Heart left ventricle (tissue), 16 donors: Measurements from ENCODE around the gene PDGFRB. TPM values are rescaled to one million over a fixed set of nuclear protein-coding genes. Genes with fewer than 3 reads are reported as not detected.

Source experiments
- ATAC-seq, 4 donors: fragments of 200-7000 bp; cut with Tn5 transposase; one replicate each; pipeline ENCODE4 v1.9.1; 2020 to 2022; ENCODE audit warnings: moderate library complexity in 4 of 4, mild to moderate bottlenecking in 3 of 4, moderate number of reproducible peaks in 1 of 4
- DNase-seq, 5 donors: peaks; one replicate each; pipeline ENCODE4 v3.0.0-alpha.2; 2020
- H3K27ac ChIP-seq, 12 donors: fragments of 200-600 bp; sonication (generic) in 4 of 12; one replicate each; pipeline versions ENCODE4 v1.5.0 to v1.8.0; 2016 to 2022; ENCODE audit warnings: mild to moderate bottlenecking in 2 of 12
- H3K27me3 ChIP-seq, 9 donors: fragments of 200-600 bp; sonication (generic) in 2 of 9; one replicate each; pipeline versions ENCODE4 v1.5.1 to v1.8.0; 2016 to 2022; ENCODE audit warnings: mild to moderate bottlenecking in 3 of 9
- H3K36me3 ChIP-seq, 9 donors: fragments of 200-600 bp; sonication (generic) in 2 of 9; one replicate each; pipeline versions ENCODE4 v1.5.0 to v1.8.0; 2018 to 2022; ENCODE audit warnings: mild to moderate bottlenecking in 2 of 9
- H3K4me1 ChIP-seq, 12 donors: fragments of 200-600 bp; sonication (generic) in 4 of 12; one replicate each; pipeline versions ENCODE4 v1.5.0 to v1.8.0; 2016 to 2022; ENCODE audit warnings: mild to moderate bottlenecking in 3 of 12
- H3K4me3 ChIP-seq, 12 donors: fragments of 200-600 bp; sonication (generic) in 4 of 12; one replicate each; pipeline versions ENCODE4 v1.5.0 to v1.8.0; 2017 to 2022; ENCODE audit warnings: mild to moderate bottlenecking in 9 of 12, moderate library complexity in 4 of 12
- H3K9me3 ChIP-seq, 12 donors: fragments of 200-600 bp; sonication (generic) in 4 of 12; one replicate each; pipeline versions ENCODE4 v1.5.0 to v1.8.0; 2016 to 2022; ENCODE audit warnings: mild to moderate bottlenecking in 1 of 12
- CTCF ChIP-seq, 12 donors: fragments of 200-600 bp; sonication (generic) in 4 of 12; IDR thresholded peaks; one replicate each; pipeline versions ENCODE4 v1.5.0 to v1.8.0; 2018 to 2022; ENCODE audit warnings: antibody characterized with exemption in 12 of 12, mild to moderate bottlenecking in 5 of 12
- POLR2A ChIP-seq, 2 donors: fragments of 450-650 bp; IDR thresholded peaks; one replicate each; pipeline ENCODE4 v1.6.1; 2017; ENCODE audit warnings: antibody characterized with exemption in 2 of 2, mild to moderate bottlenecking in 2 of 2, moderate library complexity in 2 of 2
- WGBS, 4 donors: extraction: QIAGEN DNeasy Blood & Tissue Kit in 2 of 4; methylation state at CpG; one replicate each; pipeline versions ENCODE4 v1.1.5 to v1.1.7; 2013 to 2018; 5-methylcytosine and 5-hydroxymethylcytosine counted together
- intact Hi-C, 10 donors: fragments of 100-400 bp; cut with DNase I; formaldehyde crosslinking; loops; one replicate each; pipeline versions ENCODE4 v1.11.1 to v1.14.2; 2022
- polyA plus RNA-seq, 2 donors: library from polyadenylated mRNA; stranded (reverse); fragments of 200-250 nt; gene quantifications; one replicate each; pipeline ENCODE4 v1.2.3, GENCODE V29; 2013
- total RNA-seq, 9 donors: library from RNA; depleted of rRNA in 2 of 9; stranded (reverse); fragments of >200 nt in 2 of 9; fragmentation: NEBNext Ultra II Directional in 3 of 9; extraction: Animal tissue kit (Norgen Biotek cat#: 25700) in 3 of 9; gene quantifications; one replicate each; pipeline versions ENCODE4 v1.1.0 to v1.2.4, GENCODE V29; 2016 to 2023
- donor health status: ischemic (EF 13 %, LVEDD 7.1; RV severe dilation, severe dysfunction).
- donor health status: healthy with polysubstance abuse.
- donor health status: DM: no; HTN: yes; CAD: no.
- donor health status: DM: no; HTN: no; CAD: no.
- donor health status: ischemic (EF 25% LVEDD 6.9; RV normal size, moderate dysfunction).
- donor health status: ischemic (EF 25% LVEDD 5.7; RV mildly dilated, moderate dysfunction).
- donor health status: healthy.
- donor health status: DM: yes; HTN: yes; CAD: no.
- donor health status: ischemic (EF 35%, LVEDD 5.7; RV mildly dilated, moderate dysfunction).
- donor health status: nonischemic (EF 11% LVEDD 7.7; RV severe dilation, severe dysfunction).
- donor health status: DM: yes; HTN: yes; CAD: no.
- donor health status: PGD.
- donor health status: ischemic (EF 29% LVEDD 5.4; RV normal size, mild dysfunction).
- donor health status: nonischemic (EF 23%, LVEDD 6.1; RV moderate dilation, normal function).

The PDGFRB gene
- total and polyA plus RNA-seq, 11 donors = 27.6 to 112 (median 45.6) TPM

GRCh38 chr5:150114773-150115408, 40.8 kb downstream of the PDGFRB start:
- intact Hi-C loops = no loop called here
- H3K36me3 ChIP-seq = peaks cover 0 to 56% (median 16%) of the 10 kb centered on the region in 9 donors
- peaks cover 0 to 29% (median 10%) of the 10 kb centered on the region in 12 donors for H3K4me1 ChIP-seq
- peak overlapping the region in 3 of 12 donors; percentile 8 to 24 (median 9) for H3K27ac ChIP-seq
- no peak overlapping the region for H3K4me3 ChIP-seq
- DNase-seq (peak in 1 of 5 donors; percentile 14), ATAC-seq (no peak)
- 82 to 92% (median 89%) methylated on average over 8 of the region's 8 CpGs for WGBS, 4 donors
- H3K9me3 ChIP-seq = no peaks in the 10 kb centered on the region
- no peaks in the 10 kb centered on the region for H3K27me3 ChIP-seq
- TF ChIP-seq POLR2A (IDR thresholded peaks at IDR 0.05) (no peak), CTCF (IDR thresholded peaks at IDR 0.05) (no peak)

DNA sequence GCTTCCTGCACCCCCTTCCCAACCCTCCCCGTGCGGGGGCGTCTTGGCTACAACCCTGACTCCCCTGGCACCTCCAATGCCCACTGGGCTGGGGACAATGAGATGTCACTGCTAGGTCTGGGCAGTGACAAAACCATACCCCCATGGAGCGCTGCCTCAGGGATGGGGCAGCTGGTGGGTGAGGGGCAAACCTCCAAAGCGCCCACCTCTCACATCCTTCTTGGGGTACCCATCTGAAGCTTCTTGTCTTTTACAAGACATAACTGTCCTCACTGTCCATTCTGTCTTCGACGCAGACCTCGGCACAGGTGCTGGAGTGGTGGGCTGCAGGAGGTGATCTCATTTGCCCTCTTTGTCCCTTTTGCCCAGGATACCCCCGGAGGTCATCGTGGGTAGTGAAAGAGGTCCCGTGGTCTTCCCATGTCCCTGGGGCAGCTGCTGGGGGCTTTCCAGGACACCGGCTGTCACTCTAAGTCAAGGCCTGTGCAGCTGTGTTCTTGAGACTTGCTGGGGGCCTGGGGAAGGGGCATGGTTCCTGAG, 41.5 kb downstream of the PDGFRB start:
- H3K36me3 ChIP-seq = peaks cover 0 to 49% (median 16%) of the 10 kb centered on the region in 9 donors
- intact Hi-C loops = no loop called here
- DNase-seq (no peak), ATAC-seq (no peak)
- 77 to 89% (median 84%) methylated on average over 11 to 12 of the region's 12 CpGs for WGBS, 4 donors
- H3K27ac ChIP-seq = no peak overlapping the region
- TF ChIP-seq POLR2A (IDR thresholded peaks at IDR 0.05) = no peak
- TF ChIP-seq CTCF (IDR thresholded peaks at IDR 0.05) = no peak
- no peaks in the 10 kb centered on the region for H3K9me3 ChIP-seq
- H3K27me3 ChIP-seq = no peaks in the 10 kb centered on the region
- H3K4me3 ChIP-seq = no peak overlapping the region
- peaks cover 0 to 29% (median 10%) of the 10 kb centered on the region in 12 donors for H3K4me1 ChIP-seq

DNA sequence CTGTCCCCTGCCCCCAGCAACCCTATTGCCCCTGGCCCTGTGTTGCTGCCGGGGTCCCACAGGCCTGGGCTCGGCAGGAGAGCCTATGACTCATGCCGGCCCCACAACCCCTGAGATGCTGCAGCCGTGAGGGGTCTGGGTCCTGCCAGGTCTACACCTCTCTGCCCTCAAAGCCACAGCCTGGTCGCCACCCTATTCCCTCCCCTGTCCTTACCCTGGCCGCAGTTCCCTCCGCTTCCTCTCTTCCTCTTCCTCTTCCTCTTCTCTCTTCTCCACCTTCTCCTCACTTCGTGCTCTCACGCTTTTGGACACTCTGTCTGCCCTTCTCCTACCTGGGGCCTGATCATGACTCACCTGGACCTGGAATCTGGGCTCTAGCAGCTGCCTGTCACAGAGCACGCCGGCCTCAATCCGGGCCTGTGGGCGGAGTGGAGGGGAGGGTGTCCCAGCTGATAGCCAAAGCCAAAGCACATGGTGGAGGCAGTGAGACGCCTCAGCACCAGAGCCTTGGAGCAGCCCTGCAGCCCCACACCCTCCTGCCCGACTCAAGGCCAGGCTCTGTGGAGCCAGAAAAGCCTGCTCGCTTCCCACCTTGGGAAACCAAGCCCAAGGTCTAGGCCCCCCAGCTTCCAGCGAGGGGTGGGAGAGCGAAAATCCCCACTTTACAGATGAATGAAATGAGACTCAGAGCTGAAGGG, 42.4 kb downstream of the PDGFRB start:
- TF ChIP-seq POLR2A (IDR thresholded peaks at IDR 0.05) (no peak), CTCF (IDR thresholded peaks at IDR 0.05) (no peak)
- 67 to 77% (median 74%) methylated on average over 18 of the region's 18 CpGs for WGBS, 4 donors
- DNase-seq = peak in 1 of 5 donors; percentile 62
- ATAC-seq = peak in 3 of 4 donors; percentile 36 to 45 (median 44)
- Histone ChIP-seq H3K27ac (peak overlapping the region in 8 of 12 donors; percentile 25 to 57 (median 39)), H3K4me1 (peaks cover 0 to 30% (median 10%) of the 10 kb centered on the region in 12 donors), H3K4me3 (no peak overlapping the region), H3K36me3 (peaks cover 0 to 39% (median 16%) of the 10 kb centered on the region in 9 donors), H3K9me3 (no peaks in the 10 kb centered on the region), H3K27me3 (no peaks in the 10 kb centered on the region)
- intact Hi-C loops = no loop called here
